GM23338 (cell line): ENCODE measurements around the gene PRSS21. TPM values are rescaled to one million over a fixed set of nuclear protein-coding genes. Genes with fewer than 3 reads are reported as not detected.

ENCODE experiments used
- ATAC-seq: fragments of 200-7000 bp; cut with Tn5 transposase; 3 replicates; pipeline ENCODE4 v1.9.1; 2020
- DNase-seq: peaks from one replicate; pipeline ENCODE4 v3.0.0-alpha.2; 2015; ENCODE audit warnings: low spot score
- H2AFZ ChIP-seq: fragments of 200-600 bp; sonication (generic); 2 replicates; pipeline ENCODE4 v1.8.0; 2016; ENCODE audit warnings: antibody characterized with exemption, mild to moderate bottlenecking, moderate library complexity
- H3F3A ChIP-seq: fragments of 200-600 bp; sonication (generic); replicated peaks from 2 replicates; pipeline ENCODE4 v1.8.0; 2017; ENCODE audit warnings: antibody characterized with exemption, mixed run types, low read depth
- H3K27ac ChIP-seq: fragments of 200-600 bp; sonication (generic); 2 replicates; pipeline ENCODE4 v1.6.1; 2016; ENCODE audit warnings: low read depth
- H3K27me3 ChIP-seq: fragments of 200-600 bp; sonication (generic); 2 replicates; pipeline ENCODE4 v1.8.0; 2016; ENCODE audit warnings: mild to moderate bottlenecking, mixed run types, moderate library complexity; ENCODE audit not compliant: insufficient read depth
- H3K36me3 ChIP-seq: fragments of 200-600 bp; sonication (generic); 2 replicates; pipeline ENCODE4 v1.8.0; 2016; ENCODE audit warnings: mild to moderate bottlenecking; ENCODE audit not compliant: insufficient read depth
- H3K4me1 ChIP-seq: fragments of 200-600 bp; sonication (generic); 2 replicates; pipeline ENCODE4 v1.8.0; 2016; ENCODE audit warnings: mild to moderate bottlenecking, moderate library complexity; ENCODE audit not compliant: insufficient read depth
- H3K4me2 ChIP-seq: fragments of 200-600 bp; sonication (generic); 2 replicates; pipeline ENCODE4 v1.7.1; 2017; ENCODE audit warnings: mixed run types
- H3K4me3 ChIP-seq: fragments of 200-600 bp; sonication (generic); 2 replicates; pipeline ENCODE4 v1.6.1; 2016; ENCODE audit warnings: mixed run types
- H3K79me2 ChIP-seq: fragments of 200-600 bp; sonication (generic); replicated peaks from 2 replicates; pipeline ENCODE4 v1.8.0; 2017; ENCODE audit warnings: mild to moderate bottlenecking; ENCODE audit not compliant: insufficient read depth
- H3K9me2 ChIP-seq: fragments of 200-600 bp; sonication (generic); 2 replicates; pipeline ENCODE4 v1.8.0; 2017; ENCODE audit not compliant: insufficient read depth
- H4K20me1 ChIP-seq: fragments of 200-600 bp; sonication (generic); replicated peaks from 2 replicates; pipeline ENCODE4 v1.8.0; 2017; ENCODE audit warnings: mild to moderate bottlenecking; ENCODE audit not compliant: insufficient read depth
- H3K27ac Mint-ChIP-seq: 2 replicates; pipeline ENCODE4 v1.8.0; 2020; ENCODE audit warnings: inconsistent platforms, mild to moderate bottlenecking, moderate library complexity, mixed read lengths
- H3K27me3 Mint-ChIP-seq: 3 replicates; pipeline ENCODE4 v1.8.0; 2022; ENCODE audit warnings: low read depth, mild to moderate bottlenecking, moderate library complexity, mixed read lengths, inconsistent platforms; ENCODE audit not compliant: insufficient read depth, poor library complexity
- H3K36me3 Mint-ChIP-seq: 3 replicates; pipeline ENCODE4 v1.8.0; 2021; ENCODE audit warnings: low read depth, mild to moderate bottlenecking, inconsistent platforms, moderate library complexity, mixed read lengths
- H3K4me1 Mint-ChIP-seq: 3 replicates; pipeline ENCODE4 v1.8.0; 2020; ENCODE audit warnings: mild to moderate bottlenecking, inconsistent platforms, mixed read lengths
- H3K4me3 Mint-ChIP-seq: 3 replicates; pipeline ENCODE4 v1.8.0; 2021; ENCODE audit warnings: moderate library complexity, mild to moderate bottlenecking, inconsistent platforms, mixed read lengths
- H3K9me3 Mint-ChIP-seq: 3 replicates; pipeline ENCODE4 v1.8.0; 2020; ENCODE audit warnings: moderate library complexity, mild to moderate bottlenecking, inconsistent platforms, mixed read lengths
- CREB1 ChIP-seq: fragments of 250-450 bp; sonication (Bioruptor Pico); IDR thresholded peaks from 2 replicates; pipeline ENCODE4 v1.5.0; 2020; ENCODE audit warnings: low read depth, mild to moderate bottlenecking, moderate library complexity
- ETS1 ChIP-seq: IDR thresholded peaks from 2 replicates; pipeline ENCODE4 v1.6.1; 2016; ENCODE audit warnings: antibody characterized with exemption
- EZH2 ChIP-seq: fragments of 200-600 bp; sonication (generic); IDR thresholded peaks from one replicate; pipeline ENCODE4 v1.8.0; 2017; ENCODE audit warnings: antibody characterized with exemption, mild to moderate bottlenecking, low read depth; ENCODE audit not compliant: unreplicated experiment
- EZH2phosphoT487 ChIP-seq: fragments of 200-600 bp; sonication (generic); IDR thresholded peaks from one replicate; pipeline ENCODE4 v1.8.1; 2018; ENCODE audit warnings: antibody characterized with exemption; ENCODE audit not compliant: unreplicated experiment
- JUNB ChIP-seq: IDR thresholded peaks from one replicate; pipeline ENCODE4 v1.6.1; 2016; ENCODE audit warnings: antibody characterized with exemption; ENCODE audit not compliant: unreplicated experiment
- NANOG ChIP-seq: IDR thresholded peaks from 2 replicates; pipeline ENCODE4 v1.6.1; 2016; ENCODE audit warnings: antibody characterized with exemption, borderline replicate concordance
- POLR2AphosphoS5 ChIP-seq: IDR thresholded peaks from 2 replicates; pipeline ENCODE4 v1.6.1; 2016; ENCODE audit warnings: antibody characterized with exemption, low read depth
- REST ChIP-seq: IDR thresholded peaks from one replicate; pipeline ENCODE4 v1.6.1; 2018; ENCODE audit warnings: antibody characterized with exemption; ENCODE audit not compliant: unreplicated experiment
- STAT1 ChIP-seq: IDR thresholded peaks from one replicate; pipeline ENCODE4 v1.6.1; 2016; ENCODE audit warnings: antibody characterized with exemption; ENCODE audit not compliant: unreplicated experiment
- ZNF114 ChIP-seq: fragments of 250-450 bp; sonication (Bioruptor Pico); IDR thresholded peaks from 2 replicates; pipeline ENCODE4 v1.5.0; 2020; ENCODE audit warnings: mild to moderate bottlenecking, moderate library complexity
- ZNF331 ChIP-seq: fragments of 250-450 bp; sonication (Bioruptor Pico); IDR thresholded peaks from 2 replicates; pipeline ENCODE4 v1.5.0; 2020; ENCODE audit warnings: low read depth, mild to moderate bottlenecking, moderate library complexity
- polyA plus RNA-seq: library from polyadenylated mRNA; unstranded; fragments of >200 nt; fragmentation: Nextera tagmentation; extraction: Ambion mirVana; gene quantifications from 2 replicates; pipeline ENCODE4 v1.2.1, GENCODE V29; 2016
- total RNA-seq: library from RNA; depleted of rRNA; stranded (reverse); fragments of >200 nt; shearing (Covaris generic); gene quantifications from 2 replicates; pipeline ENCODE4 v1.2.3, GENCODE V29; 2014

The PRSS21 gene
- total and polyA plus RNA-seq, 2 experiments from 2014 or later, result 2.4 to 3.1 TPM

DNA sequence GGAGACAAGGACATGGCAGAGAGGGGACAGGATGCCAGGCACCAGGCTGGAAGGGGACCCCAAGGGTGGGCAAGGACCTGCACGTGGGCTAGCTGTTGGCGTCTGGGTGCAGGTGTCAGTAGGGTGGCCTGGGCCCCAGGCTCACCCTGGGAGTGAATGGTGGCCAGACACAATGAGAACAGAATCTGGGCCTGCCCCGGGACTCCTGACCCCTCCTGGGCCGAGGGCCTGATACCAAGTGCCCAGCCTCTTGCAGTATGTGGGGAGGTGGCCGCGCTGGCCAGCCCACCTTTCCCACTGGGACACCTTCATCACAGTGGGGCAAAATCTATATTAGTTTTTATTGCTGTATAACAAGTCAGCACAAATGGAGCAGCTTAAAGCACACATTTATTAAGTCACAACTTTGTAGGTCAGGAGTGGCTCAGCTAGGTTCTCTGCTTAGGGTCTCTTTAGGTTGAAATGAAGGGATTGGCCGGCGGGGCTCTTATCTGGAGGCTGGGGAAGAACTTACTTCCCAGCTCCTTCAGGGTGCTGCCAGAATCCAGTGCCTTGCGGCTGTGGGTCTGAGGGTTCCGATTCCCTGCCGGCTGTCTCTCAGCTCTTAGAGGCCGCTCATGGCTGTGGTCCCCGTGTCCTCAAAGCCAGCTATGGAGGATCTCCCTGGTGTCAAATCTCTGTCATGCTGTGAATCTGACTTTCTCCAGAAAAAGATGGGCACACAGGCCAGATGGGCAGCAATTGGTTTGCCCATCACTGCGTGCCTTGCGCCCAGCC is 33.3 kb upstream of the PRSS21 start (continued):
- TF ChIP-seq REST (no peak), STAT1 (no peak), ZNF114 (CRISPR knock-in tag) (no peak)

DNA sequence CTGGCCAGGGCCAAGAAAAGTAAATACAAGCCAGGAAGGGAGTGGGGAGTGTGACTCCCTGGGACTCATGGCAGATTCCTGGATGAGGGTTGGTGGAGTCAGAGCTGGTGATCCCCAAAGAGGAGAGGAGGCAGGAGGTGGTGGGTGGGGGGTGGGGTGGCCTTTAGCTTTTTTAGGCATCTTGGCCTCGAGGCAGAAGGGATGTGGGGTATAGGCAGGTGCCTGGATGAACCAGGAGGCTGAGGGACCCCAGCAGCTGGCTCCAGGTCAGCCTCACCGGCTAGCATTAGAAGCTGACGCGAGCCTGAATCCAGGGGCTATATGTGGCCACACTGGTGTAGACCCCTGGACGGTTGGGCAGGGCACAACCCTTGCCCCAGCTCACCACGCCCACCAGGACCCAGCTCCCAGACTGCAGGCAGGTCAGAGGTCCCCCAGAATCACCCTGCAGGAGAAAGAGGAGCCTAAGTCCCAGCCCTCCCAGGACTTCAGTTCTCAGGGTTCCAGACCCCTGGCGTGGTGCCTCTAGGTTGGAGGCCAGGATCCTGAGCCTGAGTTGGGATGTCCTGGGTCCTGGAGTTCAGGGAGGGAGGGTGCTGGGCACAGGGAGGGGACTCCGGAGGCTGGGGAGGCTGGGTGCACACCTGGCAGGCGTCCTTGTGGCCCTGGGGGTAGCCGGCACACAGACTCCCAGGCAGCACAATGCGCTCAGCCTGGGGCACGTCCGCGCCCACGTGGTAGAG is 32.5 kb upstream of the PRSS21 start:
- peak; percentile 56 for ATAC-seq

More for the DNA sequence above, 32.5 kb upstream of the PRSS21 start:
- TF ChIP-seq CREB1 (CRISPR knock-in tag) (no peak), ZNF114 (CRISPR knock-in tag) (no peak), NANOG (no peak), JUNB (no peak), EZH2 (no peak), EZH2phosphoT487 (no peak), ZNF331 (CRISPR knock-in tag) (no peak), POLR2AphosphoS5 (no peak), ETS1 (no peak), REST (no peak), STAT1 (no peak)
- no peak overlapping the region for H3K27ac ChIP-seq
- H3K4me3 ChIP-seq, result peak overlapping the region; percentile 61
- 0 out of 2 replicates have a peak, but pooled peaks cover 3% of the 10 kb centered on the region for H3F3A ChIP-seq
- H3K4me1 Mint-ChIP-seq, result peaks cover 9% of the 10 kb centered on the region
- no peaks in the 10 kb centered on the region for H3K36me3 ChIP-seq
- peak overlapping the region; percentile 97 for H2AFZ ChIP-seq
- H3K27me3 ChIP-seq, result peaks cover 29% of the 10 kb centered on the region
- DNase-seq, result no peak
- H3K27ac Mint-ChIP-seq, result no peak overlapping the region
- no peaks in the 10 kb centered on the region; the same call in 2 of the 3 replicates for H3K9me3 Mint-ChIP-seq
- H3K9me2 ChIP-seq, result no peaks in the 10 kb centered on the region
- peaks cover 41% of the 10 kb centered on the region for H3K27me3 Mint-ChIP-seq
- no peaks in the 10 kb centered on the region for H3K4me1 ChIP-seq
- no peaks in the 10 kb centered on the region for H3K36me3 Mint-ChIP-seq
- no peaks in the 10 kb centered on the region for H3K79me2 ChIP-seq
- H4K20me1 ChIP-seq, result no peaks in the 10 kb centered on the region
- H3K4me2 ChIP-seq, result peak overlapping the region; percentile 80
- H3K4me3 Mint-ChIP-seq, result peak overlapping the region; percentile 71
